Gastroesophageal sphincter (tissue), 4 donors: Measurements from ENCODE around the gene DQX1. TPM values are rescaled to one million over a fixed set of nuclear protein-coding genes. Genes with fewer than 3 reads are reported as not detected.

Experiments
- ATAC-seq: fragments of 150-250 bp; one replicate; pipeline ENCODE4 v1.9.1; 2016; ENCODE audit warnings: mild to moderate bottlenecking, moderate library complexity
- H3K27ac ChIP-seq, 4 donors: fragments of 200-600 bp; sonication (generic) in 3 of 4; 1 replicate in 3 of 4; 2 replicates in 1 of 4; pipeline ENCODE4 v1.5.1; 2016 to 2019
- H3K27me3 ChIP-seq: fragments of 200-600 bp; sonication (generic); one replicate; pipeline ENCODE4 v1.5.1; 2019
- H3K36me3 ChIP-seq, 2 donors: fragments of 200-600 bp; sonication (generic); one replicate each; pipeline ENCODE4 v1.5.1; 2019; ENCODE audit warnings: control low read depth in 1 of 2
- H3K4me1 ChIP-seq, 3 donors: fragments of 200-600 bp; sonication (generic); 1 replicate in 2 of 3; 2 replicates in 1 of 3; pipeline ENCODE4 v1.5.1; 2016 to 2019; ENCODE audit warnings: control low read depth in 2 of 3
- H3K4me3 ChIP-seq, 2 donors: fragments of 200-600 bp; sonication (generic); one replicate each; pipeline ENCODE4 v1.5.1; 2019; ENCODE audit warnings: mild to moderate bottlenecking in 1 of 2, moderate library complexity in 1 of 2
- H3K9me3 ChIP-seq, 3 donors: fragments of 200-600 bp; sonication (generic); one replicate each; pipeline ENCODE4 v1.5.1; 2017 to 2019; ENCODE audit warnings: control low read depth in 2 of 3
- EP300 ChIP-seq: sonication (generic); formaldehyde crosslinking; IDR thresholded peaks from one replicate; pipeline ENCODE4 v1.6.1; 2017; ENCODE audit warnings: antibody characterized with exemption, mild to moderate bottlenecking
- POLR2A ChIP-seq, 2 donors: fragments of 450-650 bp; IDR thresholded peaks; one replicate each; pipeline ENCODE4 v1.6.1; 2017; ENCODE audit warnings: antibody characterized with exemption in 2 of 2, mild to moderate bottlenecking in 2 of 2, moderate library complexity in 1 of 2
- POLR2AphosphoS5 ChIP-seq: sonication (generic); formaldehyde crosslinking; IDR thresholded peaks from one replicate; pipeline ENCODE4 v1.6.1; 2017; ENCODE audit warnings: antibody characterized with exemption
- WGBS, 2 donors: methylation state at CpG; one replicate each; pipeline ENCODE4 v1.1.5; 2018; ENCODE audit warnings: low coverage in 1 of 2; 5-methylcytosine and 5-hydroxymethylcytosine counted together
- total RNA-seq, 4 donors: library from RNA; depleted of rRNA; stranded (reverse); fragments of >200 nt; gene quantifications; one replicate each; pipeline ENCODE4 v1.1.0, GENCODE V29; 2016
- TF ChIP-seq, protein P1 (sequence below), 4 experiments: fragments of 200-600 bp in 2 of 4; fragments of 450-650 bp in 2 of 4; sonication (generic) in 1 of 4; IDR thresholded peaks; one replicate each; pipeline ENCODE4 v1.5.1; 2017 to 2019; ENCODE audit warnings: antibody characterized with exemption in 4 of 4, mild to moderate bottlenecking in 2 of 4, moderate library complexity in 2 of 4

Gene DQX1
- total RNA-seq, 4 donors from 2014 or later = not detected

DNA sequence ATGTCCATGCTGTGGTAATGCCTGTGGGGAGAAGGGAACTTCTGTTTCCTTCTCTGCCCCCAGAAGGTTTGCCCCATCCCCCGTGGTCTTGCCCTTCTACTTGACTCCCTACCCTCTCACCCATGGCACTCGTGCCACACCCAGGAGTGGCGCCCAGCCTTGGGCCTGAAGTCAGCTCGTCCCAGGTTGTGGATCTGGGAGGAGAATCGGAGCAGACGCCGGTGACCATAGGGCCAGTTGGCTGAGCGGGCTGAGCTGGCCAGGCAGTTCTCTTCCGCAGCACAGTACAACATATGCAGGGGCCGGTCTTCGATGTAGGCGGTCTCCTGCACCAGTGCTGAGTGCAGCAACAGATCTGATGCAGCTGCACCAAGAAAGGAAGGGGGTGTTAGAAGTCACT, 8.4 kb upstream of the DQX1 start:
- Histone ChIP-seq H3K36me3 (peaks cover 0 to 35% of the 10 kb centered on the region in 2 donors), H3K27me3 (peaks cover 6% of the 10 kb centered on the region), H3K4me3 (no peak overlapping the region), H3K27ac (no peak overlapping the region), H3K9me3 (no peaks in the 10 kb centered on the region), H3K4me1 (peaks cover 0 to 23% (median 9%) of the 10 kb centered on the region in 3 donors)
- TF ChIP-seq POLR2A (IDR thresholded peaks at IDR 0.05) = no peak
- TF ChIP-seq POLR2AphosphoS5 = no peak
- TF ChIP-seq, protein P1, sequence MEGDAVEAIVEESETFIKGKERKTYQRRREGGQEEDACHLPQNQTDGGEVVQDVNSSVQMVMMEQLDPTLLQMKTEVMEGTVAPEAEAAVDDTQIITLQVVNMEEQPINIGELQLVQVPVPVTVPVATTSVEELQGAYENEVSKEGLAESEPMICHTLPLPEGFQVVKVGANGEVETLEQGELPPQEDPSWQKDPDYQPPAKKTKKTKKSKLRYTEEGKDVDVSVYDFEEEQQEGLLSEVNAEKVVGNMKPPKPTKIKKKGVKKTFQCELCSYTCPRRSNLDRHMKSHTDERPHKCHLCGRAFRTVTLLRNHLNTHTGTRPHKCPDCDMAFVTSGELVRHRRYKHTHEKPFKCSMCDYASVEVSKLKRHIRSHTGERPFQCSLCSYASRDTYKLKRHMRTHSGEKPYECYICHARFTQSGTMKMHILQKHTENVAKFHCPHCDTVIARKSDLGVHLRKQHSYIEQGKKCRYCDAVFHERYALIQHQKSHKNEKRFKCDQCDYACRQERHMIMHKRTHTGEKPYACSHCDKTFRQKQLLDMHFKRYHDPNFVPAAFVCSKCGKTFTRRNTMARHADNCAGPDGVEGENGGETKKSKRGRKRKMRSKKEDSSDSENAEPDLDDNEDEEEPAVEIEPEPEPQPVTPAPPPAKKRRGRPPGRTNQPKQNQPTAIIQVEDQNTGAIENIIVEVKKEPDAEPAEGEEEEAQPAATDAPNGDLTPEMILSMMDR (IDR thresholded peaks at IDR 0.05) = no peak
- no peak for TF ChIP-seq EP300
- no peak for ATAC-seq
- 55% methylated on average over 2 of the region's 12 CpGs; no CpG with 5 or more reads in 1 of the 2 donors for WGBS, 2 donors

DNA sequence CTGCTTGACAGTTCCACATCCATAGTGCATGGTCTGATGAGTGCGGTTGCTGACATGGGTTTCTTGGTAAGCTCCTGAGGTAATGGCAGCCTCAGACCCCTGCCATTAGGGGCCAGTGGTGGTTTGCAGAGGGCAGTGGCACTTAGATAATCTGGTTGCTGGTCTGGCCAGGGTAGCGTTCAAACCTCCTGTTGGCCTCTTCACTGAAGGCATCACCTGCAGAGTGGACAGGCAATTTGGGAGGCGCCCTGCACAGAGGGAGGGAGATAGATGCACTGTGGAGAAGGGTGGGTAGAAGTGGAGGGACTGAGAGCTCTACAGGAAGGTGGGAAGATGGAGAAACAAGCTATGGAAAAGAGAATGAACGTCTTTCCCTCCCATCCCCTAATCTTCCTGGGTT, 7.4 kb upstream of the DQX1 start:
- Histone ChIP-seq H3K36me3 (peaks cover 0 to 35% of the 10 kb centered on the region in 2 donors), H3K27me3 (no peaks in the 10 kb centered on the region), H3K9me3 (no peaks in the 10 kb centered on the region), H3K27ac (no peak overlapping the region), H3K4me3 (no peak overlapping the region), H3K4me1 (peaks cover 2 to 30% (median 14%) of the 10 kb centered on the region in 3 donors)
- ATAC-seq = no peak
- WGBS, 2 donors = 33 to 70% methylated on average over 1 to 4 of the region's 4 CpGs
- TF ChIP-seq EP300 (no peak), POLR2AphosphoS5 (no peak), POLR2A (IDR thresholded peaks at IDR 0.05) (no peak)
- TF ChIP-seq, protein P1 (IDR thresholded peaks at IDR 0.05) = no peak

DNA sequence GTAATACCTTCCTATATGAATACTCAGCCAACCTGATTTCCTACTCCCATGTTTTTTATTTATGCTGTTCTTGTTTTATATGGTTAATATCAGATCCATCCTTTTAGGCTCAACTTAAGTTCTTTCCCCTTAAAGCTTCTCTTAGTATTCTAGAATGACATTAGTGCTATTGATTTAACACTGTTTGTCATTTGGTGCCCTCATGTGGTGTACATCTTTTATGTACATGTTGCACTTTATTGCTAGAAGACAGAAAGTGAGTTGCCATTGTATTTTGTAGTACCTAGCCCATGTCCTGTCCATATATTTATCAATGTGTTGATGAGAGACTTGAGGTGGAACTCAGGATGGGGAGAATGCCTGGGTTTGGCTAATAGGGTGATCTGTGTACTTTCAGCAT, 6.2 kb upstream of the DQX1 start:
- no peaks in the 10 kb centered on the region for H3K27me3 ChIP-seq
- H3K9me3 ChIP-seq = no peaks in the 10 kb centered on the region
- ATAC-seq = no peak
- TF ChIP-seq POLR2A (IDR thresholded peaks at IDR 0.05) (no peak), POLR2AphosphoS5 (no peak), EP300 (no peak)
- TF ChIP-seq, protein P1 (IDR thresholded peaks at IDR 0.05) = peak in 1 of 4 experiments; percentile 13
- H3K4me1 ChIP-seq = peaks cover 2 to 42% (median 15%) of the 10 kb centered on the region in 3 donors
- H3K27ac ChIP-seq = no peak overlapping the region
- H3K4me3 ChIP-seq = no peak overlapping the region
- peaks cover 0 to 47% of the 10 kb centered on the region in 2 donors for H3K36me3 ChIP-seq

- Histone ChIP-seq H3K36me3 (peaks cover 0 to 52% of the 10 kb centered on the region in 2 donors), H3K4me3 (no peak overlapping the region), H3K9me3 (no peaks in the 10 kb centered on the region), H3K4me1 (peaks cover 2 to 44% (median 15%) of the 10 kb centered on the region in 3 donors), H3K27ac (no peak overlapping the region), H3K27me3 (no peaks in the 10 kb centered on the region)
- ATAC-seq = no peak
- TF ChIP-seq POLR2A (IDR thresholded peaks at IDR 0.05) (no peak), POLR2AphosphoS5 (no peak)
- whole genome bisulfite sequencing, 2 donors = 79% methylated on average over 4 of the region's 7 CpGs; no CpG with 5 or more reads in 1 of the 2 donors
Measured at GRCh38 chr2:74531666-74532065, 5.6 kb upstream of the DQX1 start.

DNA sequence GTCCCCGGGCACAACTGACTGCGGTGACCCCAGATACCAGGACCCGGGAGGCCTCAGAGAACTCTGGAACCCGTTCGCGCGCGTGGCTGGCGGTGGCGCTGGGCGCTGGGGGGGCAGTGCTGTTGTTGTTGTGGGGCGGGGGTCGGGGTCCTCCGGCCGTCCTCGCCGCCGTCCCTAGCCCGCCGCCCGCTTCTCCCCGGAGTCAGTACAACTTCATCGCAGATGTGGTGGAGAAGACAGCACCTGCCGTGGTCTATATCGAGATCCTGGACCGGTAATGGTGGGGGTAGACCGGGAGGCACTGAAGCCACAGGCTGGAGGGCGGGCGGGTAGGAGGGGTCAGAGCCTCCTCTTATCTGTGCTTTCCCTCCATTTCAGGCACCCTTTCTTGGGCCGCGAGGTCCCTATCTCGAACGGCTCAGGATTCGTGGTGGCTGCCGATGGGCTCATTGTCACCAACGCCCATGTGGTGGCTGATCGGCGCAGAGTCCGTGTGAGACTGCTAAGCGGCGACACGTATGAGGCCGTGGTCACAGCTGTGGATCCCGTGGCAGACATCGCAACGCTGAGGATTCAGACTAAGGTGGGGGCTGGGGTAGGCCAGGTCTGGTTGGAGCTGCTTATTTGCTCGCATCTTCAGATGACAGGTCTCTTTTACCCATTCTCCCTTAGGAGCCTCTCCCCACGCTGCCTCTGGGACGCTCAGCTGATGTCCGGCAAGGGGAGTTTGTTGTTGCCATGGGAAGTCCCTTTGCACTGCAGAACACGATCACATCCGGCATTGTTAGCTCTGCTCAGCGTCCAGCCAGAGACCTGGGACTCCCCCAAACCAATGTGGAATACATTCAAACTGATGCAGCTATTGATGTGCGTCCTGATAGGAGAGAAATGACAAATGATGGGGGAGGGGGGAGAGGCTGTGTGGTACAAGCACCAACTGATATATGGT, 4.5 kb upstream of the DQX1 start:
- WGBS, 2 donors = 1 to 4% methylated on average over 19 to 20 of the region's 54 CpGs
- no peaks in the 10 kb centered on the region for H3K27me3 ChIP-seq
- H3K4me3 ChIP-seq = peak overlapping the region; percentile 80 to 94
- H3K4me1 ChIP-seq = peaks cover 2 to 44% (median 15%) of the 10 kb centered on the region in 3 donors
- no peak for ATAC-seq
- TF ChIP-seq POLR2A (IDR thresholded peaks at IDR 0.05) = no peak
- TF ChIP-seq, protein P1 (IDR thresholded peaks at IDR 0.05) = no peak
- no peak for TF ChIP-seq EP300
- TF ChIP-seq POLR2AphosphoS5 = no peak
- no peaks in the 10 kb centered on the region for H3K9me3 ChIP-seq
- peaks cover 0 to 64% of the 10 kb centered on the region in 2 donors for H3K36me3 ChIP-seq
- peak overlapping the region; percentile 60 to 91 (median 88) for H3K27ac ChIP-seq
